Amniotic stem cell (primary cell): Measurements from ENCODE around the gene MRPL4.
A peak's percentile ranks its signal among the peaks of the same experiment; 100 is the strongest.

Experiments used
- DNase-seq: peaks from one replicate; lab custom pipeline; 2025; lab: John Stamatoyannopoulos, UW

MRPL4 gene

GRCh38 chr19:10251792-10252694 lies at the start of gene MRPL4:
Gene MRPL4 (plus strand): TSS chr19:10252214. CDS start chr19:10252254, 40 bp downstream.
- DNase-seq, result peak; percentile 98

DNA sequence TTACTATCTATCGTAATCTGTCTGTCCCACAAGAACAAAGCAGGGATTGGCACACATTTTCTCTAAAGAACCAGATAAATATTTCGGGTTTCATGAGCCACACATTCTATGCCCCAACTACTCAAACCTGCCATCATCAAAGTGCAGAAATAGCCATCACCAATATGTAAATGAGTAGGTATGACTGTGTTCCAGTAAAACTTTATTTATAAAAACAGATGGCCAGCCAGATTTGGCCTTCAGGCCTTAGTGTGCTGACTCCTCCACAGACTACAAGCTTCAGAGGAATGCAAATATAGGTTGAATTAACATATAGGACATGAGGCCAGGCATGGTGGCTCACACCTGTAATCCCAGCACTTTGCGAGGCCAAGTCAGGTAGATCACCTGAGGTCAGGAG lies 48.3 kb upstream of the MRPL4 start:
- DNase-seq, result no peak

GRCh38 chr19:10205636-10206035 lies 46.4 kb upstream of the MRPL4 start:
- DNase-seq, result no peak

DNA sequence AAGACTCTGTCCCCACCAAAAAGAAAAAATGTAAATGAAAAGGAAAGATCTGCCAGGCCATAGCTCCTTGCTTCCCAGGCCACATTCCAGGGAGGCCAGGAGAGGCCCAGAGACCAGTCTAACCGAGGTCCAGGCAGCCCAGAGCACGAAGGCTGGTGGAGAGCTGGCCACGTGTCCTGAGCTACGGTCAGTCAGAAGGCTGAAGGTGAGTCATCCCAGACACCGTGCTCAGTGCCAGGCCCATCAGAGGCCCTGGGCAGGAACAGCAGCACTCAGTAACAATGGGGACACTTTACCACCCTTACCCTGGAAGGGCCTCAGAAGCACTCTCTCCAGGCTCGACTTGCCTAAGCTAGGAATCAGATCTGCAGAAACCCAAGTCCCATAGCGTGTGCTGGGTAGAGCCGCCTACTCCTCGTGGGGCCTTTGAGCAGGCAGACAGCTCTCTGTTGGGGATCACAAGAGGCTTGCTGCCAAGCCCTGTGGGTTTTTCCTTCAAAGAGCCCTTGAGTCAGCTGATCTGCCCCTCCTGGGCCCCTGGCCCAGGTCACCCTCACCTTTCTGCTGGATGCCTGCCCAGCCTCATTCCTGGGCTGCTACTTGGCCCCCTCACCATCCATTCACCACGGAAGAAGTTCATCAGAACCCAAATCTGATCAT lies 45.7 kb upstream of the MRPL4 start:
- DNase-seq, result no peak

DNA sequence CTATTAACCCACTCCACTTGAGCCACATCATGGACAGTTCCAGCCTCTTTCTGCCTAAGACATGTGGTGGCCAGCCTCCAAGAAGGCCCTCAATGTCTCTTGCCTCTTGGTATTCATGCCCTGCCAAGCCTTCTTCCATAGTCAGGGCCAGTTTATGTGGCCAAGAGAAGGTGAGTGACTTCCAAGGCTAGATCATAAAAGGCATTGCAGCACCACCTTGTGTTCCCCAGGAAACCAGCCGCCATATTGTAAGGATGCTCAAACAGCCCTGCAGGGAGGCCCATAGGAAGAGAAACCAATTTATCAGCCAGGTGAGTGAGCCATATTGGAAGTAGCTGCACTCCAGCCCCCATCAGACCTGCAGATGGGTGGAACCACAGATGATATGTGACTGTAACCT lies 45.0 kb upstream of the MRPL4 start:
- DNase-seq, result no peak

DNA sequence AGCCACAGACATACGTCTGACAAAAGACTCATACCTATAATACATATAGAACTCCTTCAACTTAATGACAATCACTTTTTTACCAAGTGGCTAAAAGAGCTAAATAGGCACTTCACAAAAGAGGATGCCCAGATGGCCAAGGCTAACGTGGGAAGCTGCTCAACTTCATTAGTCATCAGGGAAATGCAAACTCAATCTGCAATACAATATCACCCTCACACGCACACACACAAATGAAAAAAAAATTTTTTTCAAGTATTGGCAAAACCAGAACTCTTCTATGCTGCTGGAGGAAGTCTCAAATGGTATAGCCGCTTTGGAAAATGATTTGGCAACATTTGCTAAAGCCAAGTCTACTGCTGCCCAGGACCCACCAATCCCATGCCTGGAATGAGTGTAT lies 42.7 kb upstream of the MRPL4 start:
- DNase-seq, result no peak

DNA sequence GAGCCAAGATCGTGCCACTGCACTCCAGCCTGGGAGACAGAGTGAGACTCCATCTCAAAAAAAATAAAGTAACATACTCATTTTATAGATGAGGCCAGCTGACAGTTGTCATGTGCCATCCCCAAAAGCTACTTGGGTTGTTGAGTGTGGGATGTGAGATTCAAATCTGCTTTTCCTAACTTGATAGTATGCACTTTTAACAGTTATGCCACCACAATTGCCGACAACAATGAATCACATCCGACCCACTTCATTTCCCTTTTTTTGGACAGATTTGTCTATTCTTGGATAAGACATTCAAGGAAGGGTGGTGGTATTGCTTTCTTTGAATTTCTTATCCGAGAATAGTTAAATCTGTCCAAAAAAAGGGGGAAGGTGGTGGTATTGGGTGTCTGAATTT lies 41.0 kb upstream of the MRPL4 start:
- no peak for DNase-seq

DNA sequence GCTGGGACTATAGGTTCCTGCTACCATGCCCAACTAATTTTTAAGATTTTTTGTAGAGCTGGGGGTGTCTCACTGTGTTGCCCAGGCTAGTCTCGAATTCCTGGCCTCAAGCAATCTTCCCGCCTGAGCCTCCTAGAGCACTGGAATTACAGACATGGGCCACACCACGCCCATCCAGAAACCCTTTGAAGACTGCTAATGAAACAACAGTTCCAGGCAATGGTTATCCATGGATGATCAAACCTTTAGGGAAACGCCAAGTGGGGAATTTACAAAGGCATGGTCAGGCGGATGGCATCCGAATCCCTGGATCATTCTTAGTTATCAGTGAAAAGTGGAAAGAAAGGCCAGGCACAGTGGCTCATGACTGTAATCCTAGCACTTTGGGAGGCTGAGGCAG lies 40.3 kb upstream of the MRPL4 start:
- DNase-seq, result no peak

DNA sequence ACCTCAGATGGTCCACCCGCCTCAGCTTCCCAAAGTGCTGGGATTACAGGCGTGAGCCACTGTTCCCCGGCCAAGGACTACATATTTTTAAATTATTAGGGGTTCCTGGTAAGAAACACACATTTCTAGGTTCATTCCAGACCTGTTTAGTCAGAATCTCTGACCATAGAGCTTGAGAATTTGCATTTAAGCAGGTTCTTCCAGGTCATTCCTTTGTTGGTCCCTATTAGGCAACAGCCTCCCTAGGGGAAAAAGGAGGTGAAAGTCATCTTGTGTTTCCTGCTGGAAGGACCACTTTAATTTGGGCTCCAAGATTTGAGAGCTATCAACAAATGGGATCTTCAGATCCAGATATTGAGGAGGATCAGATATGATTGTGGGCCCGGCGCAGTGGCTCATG lies 37.2 kb upstream of the MRPL4 start:
- DNase-seq, result no peak

DNA sequence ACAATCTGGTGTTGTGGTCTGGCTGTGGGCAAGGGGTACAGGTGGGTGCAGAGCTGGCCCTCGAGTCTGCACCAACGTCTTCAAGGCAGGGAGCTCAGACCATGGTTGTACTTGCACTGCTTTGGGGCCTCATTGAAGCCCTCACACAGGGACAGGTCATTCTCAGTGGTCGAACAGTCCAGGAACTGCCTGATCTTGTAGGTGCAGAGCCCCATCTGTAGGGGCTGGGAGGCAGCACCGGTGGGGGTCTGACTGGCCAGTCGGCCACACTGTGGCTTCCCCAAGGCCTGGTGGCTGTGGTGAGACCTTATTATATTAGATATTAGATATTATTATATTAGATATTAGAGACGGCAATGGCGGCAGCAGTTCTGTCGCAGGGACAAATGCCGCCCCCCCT lies 34.9 kb upstream of the MRPL4 start:
- DNase-seq, result no peak

GRCh38 chr19:10219678-10220077 lies 32.3 kb upstream of the MRPL4 start:
- no peak for DNase-seq

DNA sequence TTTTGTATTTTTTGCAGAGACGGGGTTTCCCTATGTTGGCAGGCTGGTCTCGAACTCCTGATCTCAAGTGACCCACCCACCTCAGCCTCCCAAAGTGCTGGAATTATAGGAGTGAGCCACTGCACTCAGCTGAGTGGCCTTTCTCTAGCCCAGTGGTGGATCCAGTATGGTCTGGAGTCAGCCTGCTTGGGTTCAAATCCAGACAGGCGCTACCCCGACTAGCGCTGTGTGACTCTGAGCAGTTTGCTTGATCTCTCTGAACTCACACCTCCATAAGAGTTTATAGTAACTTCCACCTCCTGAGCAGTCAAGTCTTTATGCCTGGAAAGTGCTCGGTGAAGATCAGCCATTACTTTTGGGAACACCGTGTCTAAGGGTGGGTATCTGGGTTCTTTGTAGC lies 31.3 kb upstream of the MRPL4 start:
- no peak for DNase-seq

DNA sequence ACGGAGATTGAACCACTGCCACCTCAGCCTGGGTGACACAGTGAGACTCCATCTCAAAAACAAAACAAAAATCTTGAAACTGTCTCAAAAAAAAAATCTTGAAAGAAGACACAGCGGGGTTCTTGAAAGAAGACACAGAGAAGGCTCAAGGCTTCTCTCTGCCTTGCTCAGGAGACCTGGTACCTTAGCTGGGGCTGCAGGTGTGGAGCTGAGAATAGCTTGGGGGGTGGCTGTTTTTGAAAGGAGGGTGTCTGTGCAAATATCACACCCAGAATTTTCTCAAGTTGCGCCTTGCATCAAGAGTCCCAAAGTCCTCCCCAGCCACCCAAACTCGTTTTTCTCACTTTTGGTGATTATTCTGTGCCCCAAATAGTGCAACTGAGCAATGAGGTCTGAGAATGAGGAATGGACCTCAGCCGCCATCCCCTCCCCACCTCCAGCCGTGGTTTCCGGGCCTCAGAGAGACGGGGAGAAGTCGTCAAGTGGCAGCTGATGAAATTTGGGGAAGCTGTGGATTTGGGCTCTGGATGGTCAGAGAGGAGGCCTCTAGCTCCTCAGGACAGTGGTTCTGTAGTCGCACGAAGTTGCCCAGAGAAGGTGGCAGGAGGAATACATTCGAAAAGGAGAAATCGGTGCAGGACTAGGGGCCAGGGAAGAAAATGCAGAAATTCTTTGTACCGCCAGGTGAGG lies 29.7 kb upstream of the MRPL4 start:
- DNase-seq, result no peak

- no peak for DNase-seq
Observed at GRCh38 chr19:10223488-10224213, 28.4 kb upstream of the MRPL4 start.

DNA sequence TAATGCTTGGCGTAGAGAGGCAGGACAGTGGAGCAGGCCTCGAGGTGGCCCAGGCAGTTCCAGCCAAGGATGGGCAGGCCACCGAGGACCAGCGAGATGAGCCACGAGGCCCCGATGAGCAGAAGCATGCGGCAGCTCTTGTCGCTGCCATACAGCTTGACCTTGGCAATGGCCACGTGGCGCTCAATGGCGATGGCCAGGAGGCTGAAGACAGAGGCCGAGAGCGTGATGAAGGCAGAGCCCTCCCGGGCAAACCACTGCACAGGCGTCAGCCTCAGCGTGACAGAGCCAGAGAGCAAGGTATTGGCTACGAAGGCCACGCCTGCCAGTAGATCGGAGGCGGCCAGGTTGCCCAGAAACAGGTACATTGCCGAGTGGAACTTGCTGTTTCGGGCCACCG lies 27.7 kb upstream of the MRPL4 start:
- no peak for DNase-seq

DNA sequence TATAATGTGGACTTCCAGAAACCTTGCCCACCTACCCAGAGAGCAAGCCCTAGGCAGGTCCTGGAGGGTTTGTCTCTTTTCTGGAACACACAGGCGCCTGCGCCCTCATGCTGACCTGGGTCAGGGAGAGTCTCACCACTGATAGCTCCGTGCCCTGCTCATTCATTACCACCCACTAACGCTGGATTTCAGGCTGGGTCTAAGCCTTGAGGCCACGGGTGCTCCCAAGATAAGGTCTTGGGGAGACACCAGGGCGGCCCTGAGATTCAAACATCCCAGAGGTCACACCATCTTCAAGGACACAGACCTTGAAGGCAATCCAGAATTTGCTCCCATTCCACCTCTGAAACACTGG lies 26.0 kb upstream of the MRPL4 start:
- no peak for DNase-seq

GRCh38 chr19:10226376-10227025 lies 25.5 kb upstream of the MRPL4 start:
- DNase-seq, result no peak

DNA sequence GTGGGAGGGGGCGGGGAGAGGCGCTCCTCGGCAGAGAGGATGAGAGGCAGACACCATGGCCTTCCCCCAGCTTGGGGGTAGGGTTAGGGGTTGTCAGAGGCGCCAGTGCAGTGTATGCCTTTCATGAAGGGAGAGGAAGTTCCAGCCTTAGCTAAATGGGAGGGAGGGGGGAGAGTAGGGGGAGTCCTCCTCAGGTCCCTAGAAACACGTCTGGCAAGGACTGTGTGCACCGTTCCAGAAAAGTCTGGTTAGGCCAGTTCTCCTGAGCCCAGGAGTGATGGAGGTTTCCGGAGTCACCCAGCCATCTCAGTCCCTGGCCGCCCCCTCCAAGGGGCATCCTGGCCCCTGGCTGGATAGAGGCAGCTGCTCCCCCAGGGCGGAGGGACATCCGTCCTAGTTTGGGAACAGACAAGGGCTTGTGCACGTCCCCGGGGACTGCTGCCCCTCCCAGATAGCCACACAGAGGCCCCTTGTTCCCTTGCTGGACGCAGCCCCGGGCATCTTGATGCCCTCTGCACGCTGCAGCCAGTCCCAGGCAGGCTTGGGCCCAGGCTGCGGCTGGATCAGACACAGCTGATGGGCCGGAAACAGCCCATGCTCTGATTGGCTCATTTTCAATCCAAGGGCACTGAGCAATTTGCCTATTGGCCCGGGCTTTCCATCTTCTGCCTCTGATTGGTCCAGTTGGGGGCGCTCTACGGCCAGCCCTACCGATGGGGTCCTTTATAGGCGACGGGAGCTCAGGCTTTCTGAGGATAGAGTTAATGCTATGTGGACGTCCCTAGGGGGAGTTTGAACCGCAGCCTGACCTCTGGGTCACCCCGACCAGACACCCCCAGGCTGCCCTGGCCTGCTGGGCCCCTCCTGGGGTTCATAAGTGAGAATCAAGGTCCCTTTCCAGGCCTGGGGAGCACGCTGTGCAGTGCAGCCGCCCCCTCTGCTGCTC lies 24.7 kb upstream of the MRPL4 start:
- DNase-seq, result no peak

DNA sequence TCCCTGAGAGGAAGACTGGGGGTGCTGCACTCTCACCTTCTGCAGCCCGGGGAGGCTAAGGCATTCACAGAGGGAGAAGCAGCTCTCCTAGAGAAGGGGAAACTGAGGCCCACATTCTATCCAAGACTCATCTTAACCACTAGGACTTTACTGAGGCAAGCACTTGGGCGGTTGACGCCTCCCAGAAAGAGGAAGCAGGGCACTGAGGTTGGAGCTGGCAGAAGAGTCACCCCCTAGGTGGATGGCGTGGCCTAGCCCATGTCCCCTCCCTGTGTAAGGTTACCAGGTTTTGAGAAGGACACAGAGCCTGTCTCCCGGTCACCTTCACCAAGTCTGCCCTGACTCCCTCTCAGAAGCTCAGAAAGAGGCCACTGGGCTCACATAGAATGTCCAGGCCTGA lies 23.6 kb upstream of the MRPL4 start:
- DNase-seq, result no peak

- DNase-seq, result no peak
Observed at GRCh38 chr19:10228920-10229319, 23.1 kb upstream of the MRPL4 start.
